Keratinocyte (primary cell): ENCODE data around the gene CDC23. TPM values are rescaled to one million over a fixed set of nuclear protein-coding genes. Genes with fewer than 3 reads are reported as not detected.

ENCODE experiments used
- DNase-seq: peaks from one replicate; pipeline ENCODE4 v3.0.0-alpha.2; 2011; ENCODE audit warnings: low read depth, missing footprints, low spot score
- FAIRE-seq: peaks from 2 replicates; lab custom pipeline; 2011; peaks lifted over from hg19 to GRCh38; lab: Jason Lieb, UNC
- H2AFZ ChIP-seq: 2 replicates; pipeline ENCODE4 v1.6.0; 2012; ENCODE audit warnings: low read length, control low read depth, inconsistent platforms; ENCODE audit not compliant: control insufficient read depth
- H3K27ac ChIP-seq: 2 replicates; pipeline ENCODE4 v1.5.1; 2011; ENCODE audit warnings: low read length; ENCODE audit not compliant: control insufficient read depth, insufficient read depth
- H3K27me3 ChIP-seq: 3 replicates; pipeline ENCODE4 v1.6.0; 2011; ENCODE audit warnings: low read length; ENCODE audit not compliant: control insufficient read depth, insufficient read depth; ENCODE audit errors: extremely low read depth
- H3K36me3 ChIP-seq, 2 experiments: 2 replicates in 1 of 2; 3 replicates in 1 of 2; pipeline ENCODE4 v1.5.1; 2011; ENCODE audit warnings: low read length in 2 of 2, mild to moderate bottlenecking in 1 of 2; ENCODE audit not compliant: control insufficient read depth in 2 of 2, insufficient read depth in 2 of 2; ENCODE audit errors: extremely low read depth in 1 of 2
- H3K4me1 ChIP-seq: 3 replicates; pipeline ENCODE4 v1.5.1; 2011; ENCODE audit warnings: low read length; ENCODE audit not compliant: control insufficient read depth, insufficient read depth; ENCODE audit errors: extremely low read depth
- H3K4me2 ChIP-seq: 3 replicates; pipeline ENCODE4 v1.6.0; 2011; ENCODE audit warnings: low read depth, low read length; ENCODE audit not compliant: control insufficient read depth, insufficient read depth; ENCODE audit errors: extremely low read depth
- H3K4me3 ChIP-seq, 3 experiments: fragments of 200-600 bp in 1 of 3; sonication (generic) in 1 of 3; 2 replicates in 2 of 3; 3 replicates in 1 of 3; pipeline ENCODE4 v1.5.1; 2011 to 2016; ENCODE audit warnings: low read length in 3 of 3, mild to moderate bottlenecking in 3 of 3, control low read depth in 2 of 3, inconsistent platforms in 1 of 3, low read depth in 1 of 3, mixed read lengths in 1 of 3, mixed run types in 1 of 3, moderate library complexity in 1 of 3; ENCODE audit not compliant: control insufficient read depth in 2 of 3, insufficient read depth in 2 of 3; ENCODE audit errors: extremely low read depth in 1 of 3
- H3K79me2 ChIP-seq: 2 replicates; pipeline ENCODE4 v1.6.0; 2012; ENCODE audit warnings: low read length; ENCODE audit not compliant: control insufficient read depth, insufficient read depth
- H3K9ac ChIP-seq: 3 replicates; pipeline ENCODE4 v1.6.0; 2011; ENCODE audit warnings: low read length; ENCODE audit not compliant: control insufficient read depth, insufficient read depth; ENCODE audit errors: extremely low read depth
- H3K9me1 ChIP-seq: 3 replicates; pipeline ENCODE4 v1.6.0; 2011; ENCODE audit warnings: low read length; ENCODE audit not compliant: control insufficient read depth, insufficient read depth; ENCODE audit errors: extremely low read depth
- H3K9me3 ChIP-seq: 2 replicates; pipeline ENCODE4 v1.5.1; 2012; ENCODE audit warnings: low read depth, low read length; ENCODE audit not compliant: control insufficient read depth
- H4K20me1 ChIP-seq: 3 replicates; pipeline ENCODE4 v1.6.0; 2011; ENCODE audit warnings: low read length; ENCODE audit not compliant: control insufficient read depth, insufficient read depth; ENCODE audit errors: extremely low read depth
- EZH2 ChIP-seq: IDR thresholded peaks from one replicate; pipeline ENCODE4 v1.6.1; 2012; ENCODE audit warnings: inconsistent platforms, mild to moderate bottlenecking, low read length, moderate library complexity
- dilution Hi-C: fragments of 300-500 bp; cut with MboI; formaldehyde crosslinking; loops from one replicate; pipeline ENCODE4 v1.7.0; 2020; ENCODE audit warnings: low sequenced_read_pairs; ENCODE audit not compliant: extremely low pct_ligation_motif_present
- polyA plus RNA-seq, 5 experiments: library from polyadenylated mRNA; depleted of rRNA in 3 of 5; stranded (reverse) in 3 of 5; stranded (forward) in 1 of 5; unstranded in 1 of 5; fragments of >200 nt; gene quantifications; 1 replicate in 1 of 5; 2 replicates in 3 of 5; 3 replicates in 1 of 5; pipeline versions ENCODE4 v1.2.1 to v1.2.3, GENCODE V29; 2011 to 2012; ENCODE audit warnings: missing spikeins in 2 of 5, low read depth in 1 of 5, low replicate concordance in 1 of 5
- TF ChIP-seq, protein P1 (sequence below), 3 experiments: IDR thresholded peaks in 1 of 3; conservative IDR thresholded peaks in 1 of 3; optimal IDR thresholded peaks in 1 of 3; 2 replicates in 2 of 3; 3 replicates in 1 of 3; pipeline versions ENCODE3 to v1.5.1; 2011; ENCODE audit warnings: low read length in 3 of 3, mild to moderate bottlenecking in 3 of 3, moderate library complexity in 2 of 3, control low read depth in 1 of 3, inconsistent platforms in 1 of 3; ENCODE audit not compliant: insufficient read depth in 2 of 3; ENCODE audit errors: extremely low read depth in 1 of 3

The CDC23 gene
- polyA plus RNA-seq, 1 donor (not counting 4 experiments of a cell fraction or from before 2014, with no cell fraction given) = 40.2 TPM

DNA sequence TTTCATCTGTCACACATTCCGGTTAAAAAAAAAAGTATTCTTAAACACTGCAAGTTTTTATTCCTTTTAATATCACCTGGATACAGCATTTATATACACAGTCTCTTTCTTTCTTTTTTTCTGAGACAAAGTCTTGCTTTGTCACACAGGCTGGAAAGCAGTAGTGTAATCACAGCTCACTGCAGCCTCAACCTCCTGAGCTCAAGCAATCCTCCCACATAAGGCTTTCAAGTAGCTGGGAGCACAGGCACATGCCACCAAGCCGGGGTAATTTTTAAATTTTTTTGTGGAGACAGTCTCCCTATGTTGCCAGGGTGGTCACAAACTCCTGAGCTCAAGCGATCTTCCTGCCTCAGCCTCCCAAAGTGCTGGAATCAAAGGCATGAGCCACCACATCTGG lies 20.3 kb downstream of the CDC23 start:
- TF ChIP-seq EZH2 = no peak
- TF ChIP-seq, protein P1, sequence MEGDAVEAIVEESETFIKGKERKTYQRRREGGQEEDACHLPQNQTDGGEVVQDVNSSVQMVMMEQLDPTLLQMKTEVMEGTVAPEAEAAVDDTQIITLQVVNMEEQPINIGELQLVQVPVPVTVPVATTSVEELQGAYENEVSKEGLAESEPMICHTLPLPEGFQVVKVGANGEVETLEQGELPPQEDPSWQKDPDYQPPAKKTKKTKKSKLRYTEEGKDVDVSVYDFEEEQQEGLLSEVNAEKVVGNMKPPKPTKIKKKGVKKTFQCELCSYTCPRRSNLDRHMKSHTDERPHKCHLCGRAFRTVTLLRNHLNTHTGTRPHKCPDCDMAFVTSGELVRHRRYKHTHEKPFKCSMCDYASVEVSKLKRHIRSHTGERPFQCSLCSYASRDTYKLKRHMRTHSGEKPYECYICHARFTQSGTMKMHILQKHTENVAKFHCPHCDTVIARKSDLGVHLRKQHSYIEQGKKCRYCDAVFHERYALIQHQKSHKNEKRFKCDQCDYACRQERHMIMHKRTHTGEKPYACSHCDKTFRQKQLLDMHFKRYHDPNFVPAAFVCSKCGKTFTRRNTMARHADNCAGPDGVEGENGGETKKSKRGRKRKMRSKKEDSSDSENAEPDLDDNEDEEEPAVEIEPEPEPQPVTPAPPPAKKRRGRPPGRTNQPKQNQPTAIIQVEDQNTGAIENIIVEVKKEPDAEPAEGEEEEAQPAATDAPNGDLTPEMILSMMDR (optimal IDR thresholded peaks at IDR 0.05 in 1 of 3, IDR thresholded peaks at IDR 0.05 in 1 of 3, conservative IDR thresholded peaks at IDR 0.05 in 1 of 3; ENCODE audit: extremely low read depth in 1 of 3, insufficient read depth in 2 of 3, low read length in 3 of 3) = no peak
- no peaks in the 10 kb centered on the region for H3K79me2 ChIP-seq
- H3K9me3 ChIP-seq = no peaks in the 10 kb centered on the region
- no peak for DNase-seq
- H2AFZ ChIP-seq = no peak overlapping the region
- no peak overlapping the region for H3K4me3 ChIP-seq
- no peak for FAIRE-seq
- no peaks in the 10 kb centered on the region for H3K9me1 ChIP-seq
- no peaks in the 10 kb centered on the region for H3K27me3 ChIP-seq
- dilution Hi-C loops = no loop called here
- no peak overlapping the region for H3K27ac ChIP-seq
- peaks cover 14 to 16% of the 10 kb centered on the region in 2 experiments for H3K36me3 ChIP-seq
- no peak overlapping the region for H3K4me2 ChIP-seq
- H4K20me1 ChIP-seq = no peaks in the 10 kb centered on the region
- no peaks in the 10 kb centered on the region for H3K4me1 ChIP-seq
- H3K9ac ChIP-seq = no peak overlapping the region

DNA sequence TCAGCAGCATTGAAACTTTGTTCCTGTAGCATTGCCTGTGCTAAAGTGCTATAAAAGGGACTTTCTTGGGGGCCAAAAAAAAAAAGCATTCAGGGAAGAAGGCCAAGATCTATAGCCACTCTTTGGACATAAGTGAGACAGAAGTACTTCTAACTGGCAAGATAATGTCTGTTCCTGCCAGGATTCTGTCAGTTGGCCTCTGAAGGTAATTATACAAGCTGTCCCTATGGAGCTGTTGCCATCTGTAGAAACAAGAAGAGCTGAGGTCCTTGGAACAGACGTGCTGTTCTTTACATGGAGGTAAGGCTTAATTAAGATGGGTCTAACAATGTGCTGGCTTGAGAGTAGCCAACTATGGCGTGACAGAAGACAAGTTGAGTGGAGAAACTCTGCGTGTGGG lies 24.5 kb downstream of the CDC23 start:
- Histone ChIP-seq H2AFZ (no peak overlapping the region), H3K4me1 (no peaks in the 10 kb centered on the region), H3K9me3 (no peaks in the 10 kb centered on the region), H3K4me2 (no peak overlapping the region), H3K36me3 (peaks cover 25 to 29% of the 10 kb centered on the region in 2 experiments), H3K27ac (no peak overlapping the region), H3K9ac (no peak overlapping the region), H3K79me2 (no peaks in the 10 kb centered on the region), H3K27me3 (no peaks in the 10 kb centered on the region), H4K20me1 (no peaks in the 10 kb centered on the region), H3K9me1 (no peaks in the 10 kb centered on the region), H3K4me3 (no peak overlapping the region)
- no peak for TF ChIP-seq EZH2
- TF ChIP-seq, protein P1 (optimal IDR thresholded peaks at IDR 0.05 in 1 of 3, IDR thresholded peaks at IDR 0.05 in 1 of 3, conservative IDR thresholded peaks at IDR 0.05 in 1 of 3; ENCODE audit: extremely low read depth in 1 of 3, insufficient read depth in 2 of 3, low read length in 3 of 3) = no peak
- FAIRE-seq (no peak), DNase-seq (no peak)
- dilution Hi-C loops = no loop called here
